T-helper 9 cell (primary cell): Measurements from ENCODE around the gene HIP1.
A peak's percentile ranks its signal among the peaks of the same experiment; 100 is the strongest.
"Not testable (repeated sequence)": the region's sequence is repeated elsewhere in the genome, so short reads cannot be mapped to it uniquely, and the experiment has no call there.

Experiments
- DNase-seq: peaks from one replicate; pipeline ENCODE4 v3.0.0-alpha.2; 2020

The HIP1 gene

DNA sequence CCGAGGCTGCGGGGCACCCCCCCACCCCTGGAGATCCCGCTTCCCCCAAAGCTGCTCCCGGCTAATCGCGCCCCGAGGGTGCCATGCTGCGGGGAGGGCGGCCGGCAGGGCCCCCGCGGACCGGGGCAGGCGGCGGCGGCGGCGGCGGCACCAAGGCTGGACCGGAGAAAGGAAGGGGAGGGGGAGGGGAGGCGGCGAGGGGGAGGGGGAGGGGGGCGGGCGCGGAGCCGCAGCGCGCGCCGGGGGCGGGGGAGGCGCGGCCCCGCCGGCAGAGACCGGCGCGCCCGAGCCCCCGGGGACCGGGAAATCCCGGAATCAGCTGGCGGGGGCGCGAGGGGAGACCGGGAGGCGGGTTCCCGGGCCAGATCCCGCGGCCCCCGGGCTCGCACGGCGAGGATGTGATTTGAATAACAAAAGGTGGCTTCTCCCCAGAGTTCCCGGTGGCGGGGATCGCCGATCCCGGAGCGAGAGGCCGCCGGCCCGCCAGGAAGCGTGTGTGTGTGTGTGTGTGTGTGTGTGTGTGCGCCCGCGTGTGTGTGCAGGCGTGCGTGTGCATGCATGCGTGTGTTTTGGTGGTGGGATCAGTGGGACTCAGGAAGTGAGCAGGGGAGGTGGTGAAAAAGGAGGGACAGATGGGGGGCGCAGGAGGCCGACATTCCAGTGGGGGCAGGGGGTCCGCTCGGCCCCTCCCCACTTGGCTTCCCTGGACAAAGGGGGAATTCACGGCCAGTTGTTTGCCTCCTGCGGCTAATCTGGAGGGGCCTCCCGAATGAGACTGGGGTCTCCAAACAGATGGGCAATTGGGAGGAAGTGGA is 99.5 kb downstream of the HIP1 start:
- peak; percentile 15 for DNase-seq

GRCh38 chr7:75638594-75639070 is 100.1 kb downstream of the HIP1 start:
- DNase-seq, result no peak

DNA sequence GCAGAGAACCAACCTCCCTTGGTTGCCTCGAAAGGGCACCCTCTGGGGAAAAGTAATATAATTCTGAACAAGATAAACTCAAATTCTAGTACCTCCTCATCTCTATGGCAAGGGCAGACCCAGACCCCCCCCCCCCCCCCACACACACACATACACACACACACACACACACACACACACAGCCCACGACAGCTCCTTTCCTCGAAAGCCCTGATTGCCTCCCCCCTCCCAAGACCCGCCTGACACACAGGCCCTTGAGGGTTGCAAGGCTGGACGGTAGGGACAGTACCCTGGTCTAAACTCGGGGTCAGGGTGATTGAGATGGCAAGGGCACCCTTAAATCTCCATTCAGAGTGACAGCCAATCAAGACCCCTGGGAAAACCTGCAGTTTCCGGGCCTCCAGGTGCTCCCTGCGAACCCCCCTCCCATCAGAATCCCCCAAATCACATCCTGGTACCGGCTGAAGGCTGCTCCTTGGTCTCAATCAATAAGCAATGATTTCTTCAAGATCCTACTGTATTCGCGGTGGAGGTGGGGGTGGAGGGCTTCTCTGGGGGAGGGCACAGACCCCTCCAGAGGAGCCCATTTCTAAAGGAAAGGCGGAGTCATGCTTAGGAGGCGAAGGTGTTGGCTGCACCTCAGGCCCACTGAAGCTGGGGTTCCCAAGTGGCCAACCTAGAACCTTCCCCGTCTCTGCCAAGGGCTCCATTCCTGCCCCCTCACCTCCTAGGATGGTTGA is 100.7 kb downstream of the HIP1 start:
- DNase-seq, result no peak

DNA sequence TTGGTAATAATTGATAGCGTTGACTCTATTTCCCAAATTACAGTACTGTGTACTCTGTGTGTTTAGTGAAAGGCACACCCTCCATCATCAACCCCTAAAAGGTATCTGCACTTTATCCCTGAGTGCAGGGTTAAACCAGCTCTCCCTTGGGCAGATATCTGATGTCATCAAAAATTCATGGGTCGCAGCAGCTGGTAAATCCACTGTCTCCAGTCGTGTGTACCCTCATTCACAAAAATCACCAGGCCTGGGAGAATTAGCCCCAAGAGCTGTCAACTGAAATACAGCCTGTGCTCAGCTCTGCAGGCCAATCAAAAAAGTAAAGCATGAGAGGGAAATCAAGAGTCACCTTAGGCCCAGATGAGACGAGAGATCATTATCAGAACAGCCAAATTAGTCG is 103.7 kb downstream of the HIP1 start:
- DNase-seq, result no peak

DNA sequence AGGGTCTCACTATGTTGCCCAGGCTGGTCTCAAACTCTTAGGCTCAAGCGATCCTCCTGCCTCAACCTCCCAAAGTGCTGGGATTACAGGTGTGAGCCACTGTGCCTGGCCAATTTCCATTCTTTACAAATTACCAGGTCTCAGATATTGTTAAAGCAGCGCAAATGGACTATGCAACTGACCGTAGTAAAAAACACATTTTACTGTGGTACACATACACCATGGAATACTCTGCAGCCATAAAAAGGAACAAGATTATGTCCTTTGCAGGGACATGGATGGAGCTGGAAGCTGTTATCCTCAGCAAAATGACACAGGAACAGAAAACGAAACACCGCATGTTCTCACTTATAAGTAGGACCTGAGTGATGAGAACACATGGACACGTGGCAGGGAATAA is 106.2 kb downstream of the HIP1 start:
- not testable (repeated sequence) for DNase-seq

- DNase-seq, result no peak
These were observed 107.0 kb downstream of the HIP1 start for GRCh38 chr7:75631711-75632110.

GRCh38 chr7:75630549-75630948 is 108.2 kb downstream of the HIP1 start:
- no peak for DNase-seq

DNA sequence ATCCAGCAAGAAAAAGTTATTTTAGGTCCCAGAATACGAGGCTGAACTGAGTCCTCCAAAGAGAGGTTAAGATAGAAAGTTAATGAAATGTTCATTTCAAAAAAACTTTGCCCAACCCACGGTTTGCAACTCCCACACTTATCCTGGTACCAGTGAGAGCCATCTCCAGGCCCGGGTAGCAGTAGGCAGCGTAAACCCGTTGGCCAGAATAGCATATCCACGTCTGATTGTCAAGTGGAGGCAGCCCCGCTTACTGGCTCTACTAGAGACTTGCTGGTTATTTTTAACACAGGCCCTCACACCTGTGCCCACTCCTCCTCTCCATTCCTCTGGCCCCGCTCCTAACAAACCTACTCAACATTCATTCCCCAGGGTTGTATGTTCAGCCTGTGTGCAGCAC is 109.7 kb downstream of the HIP1 start:
- no peak for DNase-seq

- no peak for DNase-seq
These were observed 110.7 kb downstream of the HIP1 start for GRCh38 chr7:75628055-75628454.

GRCh38 chr7:75626954-75627353 is 111.8 kb downstream of the HIP1 start:
- no peak for DNase-seq

DNA sequence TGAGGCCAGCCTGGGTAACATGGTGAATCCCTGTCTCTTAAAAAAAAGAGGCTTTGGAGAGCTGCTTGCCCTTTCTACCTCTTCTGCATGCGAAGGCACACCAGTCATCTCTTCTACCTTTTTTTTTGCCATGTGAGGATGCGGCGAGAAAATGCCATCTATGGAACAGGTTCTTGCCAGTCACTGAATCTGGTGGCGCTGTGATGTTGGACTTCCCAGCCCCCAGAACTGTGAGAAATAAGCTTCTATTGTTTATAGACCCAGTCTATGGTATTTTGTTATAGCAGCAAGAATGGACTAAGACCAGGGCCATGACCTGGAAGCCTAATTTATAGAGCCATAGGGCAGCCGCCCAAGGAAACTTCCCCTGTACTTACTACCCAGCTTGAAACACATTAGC is 112.9 kb downstream of the HIP1 start:
- DNase-seq, result no peak

DNA sequence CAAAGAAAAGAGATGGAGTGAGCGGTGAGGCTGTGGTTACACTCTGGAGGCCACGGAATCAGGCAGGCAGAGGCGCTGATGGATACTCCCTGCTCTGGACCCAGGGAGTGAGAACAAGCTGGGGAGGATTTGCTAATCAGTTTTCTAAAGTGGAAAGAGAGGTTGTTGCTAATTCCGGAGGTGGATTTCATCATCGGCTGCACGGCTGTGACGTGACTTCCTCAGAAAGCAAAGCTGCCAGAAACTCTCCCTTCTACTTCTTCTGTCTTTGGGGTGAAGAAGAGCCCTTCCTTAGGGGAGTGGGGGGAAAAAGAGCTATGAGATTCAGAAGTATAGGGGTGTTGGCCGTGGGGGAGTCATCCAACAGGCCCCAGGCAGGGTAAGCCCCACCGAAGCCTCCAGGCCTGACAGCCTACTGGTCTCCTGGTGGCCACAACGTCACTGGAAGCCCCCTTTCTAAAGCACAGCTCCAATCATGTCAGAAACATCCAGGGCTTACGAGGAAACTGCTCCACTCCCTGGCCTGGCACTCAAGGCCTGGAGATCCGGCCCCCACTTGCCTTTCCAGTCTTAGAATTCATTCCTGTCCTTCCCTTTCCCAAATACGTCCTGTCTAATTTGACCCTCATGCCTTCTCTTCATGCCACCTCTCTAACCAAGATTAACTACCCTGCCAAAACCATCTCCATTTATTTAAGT is 114.5 kb downstream of the HIP1 start:
- no peak for DNase-seq

- no peak for DNase-seq
These were observed 115.2 kb downstream of the HIP1 start for GRCh38 chr7:75623390-75624133.

DNA sequence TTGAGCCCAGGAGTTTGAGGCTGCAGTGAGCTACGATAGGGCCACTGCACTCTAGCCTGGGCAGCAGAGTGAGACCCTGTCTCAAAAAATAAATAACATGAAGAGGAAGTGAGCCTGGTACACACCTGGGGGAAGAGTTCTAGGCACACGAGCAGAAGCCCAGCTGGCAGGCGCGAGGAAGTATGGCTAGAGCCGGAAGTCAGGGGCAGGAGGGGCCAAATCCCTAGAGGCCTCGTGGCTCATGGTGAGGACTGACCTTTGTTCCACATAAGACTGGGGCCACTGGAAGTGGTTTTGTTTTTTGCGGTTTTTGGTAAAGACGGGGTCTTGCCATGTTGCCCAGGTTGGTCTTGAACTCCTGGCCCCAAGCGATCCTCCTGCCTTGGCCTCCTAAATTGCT is 117.6 kb downstream of the HIP1 start:
- no peak for DNase-seq

DNA sequence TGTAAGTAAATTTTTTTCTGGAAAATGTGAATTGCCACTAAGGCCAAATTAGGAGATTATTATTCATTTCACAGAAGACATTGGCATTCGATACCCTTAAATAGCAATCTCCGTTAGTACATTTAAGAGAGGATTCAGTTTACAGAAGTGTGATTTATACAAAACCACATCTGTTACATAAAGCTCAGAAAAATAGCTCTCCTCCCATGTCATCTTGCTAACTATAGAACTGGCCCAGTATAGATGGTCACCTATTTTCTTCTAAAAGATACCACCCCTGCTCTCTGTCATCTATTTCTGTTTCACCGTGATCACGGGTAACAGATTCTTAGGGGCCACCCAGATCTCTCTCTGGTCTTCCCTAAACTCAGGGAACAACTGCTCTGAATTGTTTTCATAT is 119.1 kb downstream of the HIP1 start:
- no peak for DNase-seq

GRCh38 chr7:75617634-75618234 is 121.0 kb downstream of the HIP1 start:
- DNase-seq, result peak; percentile 15

DNA sequence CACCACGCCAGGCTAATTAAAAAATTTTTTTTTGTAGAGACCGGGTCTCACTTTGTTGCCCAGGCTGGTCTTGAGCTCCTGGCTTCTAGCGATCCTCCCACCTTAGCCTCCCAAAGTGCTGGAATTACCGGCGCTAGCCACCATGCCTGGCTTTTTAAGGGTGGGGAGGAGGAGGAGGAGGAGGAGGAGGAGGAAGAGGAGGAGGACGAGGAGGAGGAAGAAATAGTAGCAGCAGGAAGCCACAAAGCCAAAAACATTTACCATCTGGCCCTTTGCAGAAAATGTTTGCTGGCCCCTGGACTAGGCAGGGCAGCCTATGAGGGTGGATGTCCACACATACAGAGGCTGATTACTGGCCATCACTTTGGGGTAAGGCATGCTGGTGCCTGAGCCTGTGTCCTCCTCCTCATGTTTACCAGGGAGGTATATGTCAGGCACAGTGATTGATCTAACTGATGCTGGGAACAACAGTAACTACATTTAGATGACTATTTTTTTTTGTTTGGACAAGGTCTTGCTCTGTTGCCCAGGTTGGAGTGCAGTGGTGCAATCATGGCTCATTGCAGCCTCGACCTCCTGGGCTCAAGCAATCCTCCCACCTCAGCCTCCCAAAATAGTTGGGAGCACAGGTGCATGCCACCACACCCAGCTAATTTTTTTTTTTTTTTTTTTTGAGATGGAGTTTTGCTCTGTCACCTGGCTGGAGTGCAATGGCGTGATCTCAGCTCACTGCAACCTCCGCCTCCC is 122.1 kb downstream of the HIP1 start:
- no peak for DNase-seq

- no peak for DNase-seq
These were observed 124.3 kb downstream of the HIP1 start for GRCh38 chr7:75614401-75614800.

GRCh38 chr7:75613351-75613750 is 125.4 kb downstream of the HIP1 start:
- no peak for DNase-seq

GRCh38 chr7:75611557-75612178 is 127.1 kb downstream of the HIP1 start:
- DNase-seq, result no peak

GRCh38 chr7:75609416-75609815 is 129.3 kb downstream of the HIP1 start:
- DNase-seq, result not testable (repeated sequence)
